ENCODE data around the gene SP1.
A peak's percentile ranks its signal among the peaks of the same experiment; 100 is the strongest.

SP1 gene

DNA sequence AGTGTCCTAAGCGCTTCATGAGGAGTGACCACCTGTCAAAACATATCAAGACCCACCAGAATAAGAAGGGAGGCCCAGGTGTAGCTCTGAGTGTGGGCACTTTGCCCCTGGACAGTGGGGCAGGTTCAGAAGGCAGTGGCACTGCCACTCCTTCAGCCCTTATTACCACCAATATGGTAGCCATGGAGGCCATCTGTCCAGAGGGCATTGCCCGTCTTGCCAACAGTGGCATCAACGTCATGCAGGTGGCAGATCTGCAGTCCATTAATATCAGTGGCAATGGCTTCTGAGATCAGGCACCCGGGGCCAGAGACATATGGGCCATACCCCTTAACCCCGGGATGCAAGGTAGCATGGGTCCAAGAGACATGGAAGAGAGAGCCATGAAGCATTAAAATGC, 31.0 kb downstream of the SP1 start:
- TF ChIP-seq ZNF266 (tag by site-specific recombination; IDR thresholded peaks at IDR 0.05; ENCODE audit: low read depth), result no peak
- no peak for TF ChIP-seq ZNF473 (tag by site-specific recombination; IDR thresholded peaks at IDR 0.05)
- TF ChIP-seq GLIS1 (tag by site-specific recombination; IDR thresholded peaks at IDR 0.05), result no peak
- TF ChIP-seq ZNF394 (tag by site-specific recombination; IDR thresholded peaks at IDR 0.05; ENCODE audit: borderline replicate concordance), result no peak
- TF ChIP-seq, protein P1, sequence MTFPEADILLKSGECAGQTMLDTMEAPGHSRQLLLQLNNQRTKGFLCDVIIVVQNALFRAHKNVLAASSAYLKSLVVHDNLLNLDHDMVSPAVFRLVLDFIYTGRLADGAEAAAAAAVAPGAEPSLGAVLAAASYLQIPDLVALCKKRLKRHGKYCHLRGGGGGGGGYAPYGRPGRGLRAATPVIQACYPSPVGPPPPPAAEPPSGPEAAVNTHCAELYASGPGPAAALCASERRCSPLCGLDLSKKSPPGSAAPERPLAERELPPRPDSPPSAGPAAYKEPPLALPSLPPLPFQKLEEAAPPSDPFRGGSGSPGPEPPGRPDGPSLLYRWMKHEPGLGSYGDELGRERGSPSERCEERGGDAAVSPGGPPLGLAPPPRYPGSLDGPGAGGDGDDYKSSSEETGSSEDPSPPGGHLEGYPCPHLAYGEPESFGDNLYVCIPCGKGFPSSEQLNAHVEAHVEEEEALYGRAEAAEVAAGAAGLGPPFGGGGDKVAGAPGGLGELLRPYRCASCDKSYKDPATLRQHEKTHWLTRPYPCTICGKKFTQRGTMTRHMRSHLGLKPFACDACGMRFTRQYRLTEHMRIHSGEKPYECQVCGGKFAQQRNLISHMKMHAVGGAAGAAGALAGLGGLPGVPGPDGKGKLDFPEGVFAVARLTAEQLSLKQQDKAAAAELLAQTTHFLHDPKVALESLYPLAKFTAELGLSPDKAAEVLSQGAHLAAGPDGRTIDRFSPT (tag by site-specific recombination; IDR thresholded peaks at IDR 0.05), result peak; percentile 73
- peak; percentile 94; the same call in 1 of the 2 replicates for TF ChIP-seq ZNF610 (tag by site-specific recombination; IDR thresholded peaks at IDR 0.05; ENCODE audit: borderline replicate concordance)
- TF ChIP-seq ZNF626 (tag by site-specific recombination; IDR thresholded peaks at IDR 0.05), result no peak
- no peak for TF ChIP-seq ZBTB21 (tag by site-specific recombination; IDR thresholded peaks at IDR 0.05)
- TF ChIP-seq, protein P2, sequence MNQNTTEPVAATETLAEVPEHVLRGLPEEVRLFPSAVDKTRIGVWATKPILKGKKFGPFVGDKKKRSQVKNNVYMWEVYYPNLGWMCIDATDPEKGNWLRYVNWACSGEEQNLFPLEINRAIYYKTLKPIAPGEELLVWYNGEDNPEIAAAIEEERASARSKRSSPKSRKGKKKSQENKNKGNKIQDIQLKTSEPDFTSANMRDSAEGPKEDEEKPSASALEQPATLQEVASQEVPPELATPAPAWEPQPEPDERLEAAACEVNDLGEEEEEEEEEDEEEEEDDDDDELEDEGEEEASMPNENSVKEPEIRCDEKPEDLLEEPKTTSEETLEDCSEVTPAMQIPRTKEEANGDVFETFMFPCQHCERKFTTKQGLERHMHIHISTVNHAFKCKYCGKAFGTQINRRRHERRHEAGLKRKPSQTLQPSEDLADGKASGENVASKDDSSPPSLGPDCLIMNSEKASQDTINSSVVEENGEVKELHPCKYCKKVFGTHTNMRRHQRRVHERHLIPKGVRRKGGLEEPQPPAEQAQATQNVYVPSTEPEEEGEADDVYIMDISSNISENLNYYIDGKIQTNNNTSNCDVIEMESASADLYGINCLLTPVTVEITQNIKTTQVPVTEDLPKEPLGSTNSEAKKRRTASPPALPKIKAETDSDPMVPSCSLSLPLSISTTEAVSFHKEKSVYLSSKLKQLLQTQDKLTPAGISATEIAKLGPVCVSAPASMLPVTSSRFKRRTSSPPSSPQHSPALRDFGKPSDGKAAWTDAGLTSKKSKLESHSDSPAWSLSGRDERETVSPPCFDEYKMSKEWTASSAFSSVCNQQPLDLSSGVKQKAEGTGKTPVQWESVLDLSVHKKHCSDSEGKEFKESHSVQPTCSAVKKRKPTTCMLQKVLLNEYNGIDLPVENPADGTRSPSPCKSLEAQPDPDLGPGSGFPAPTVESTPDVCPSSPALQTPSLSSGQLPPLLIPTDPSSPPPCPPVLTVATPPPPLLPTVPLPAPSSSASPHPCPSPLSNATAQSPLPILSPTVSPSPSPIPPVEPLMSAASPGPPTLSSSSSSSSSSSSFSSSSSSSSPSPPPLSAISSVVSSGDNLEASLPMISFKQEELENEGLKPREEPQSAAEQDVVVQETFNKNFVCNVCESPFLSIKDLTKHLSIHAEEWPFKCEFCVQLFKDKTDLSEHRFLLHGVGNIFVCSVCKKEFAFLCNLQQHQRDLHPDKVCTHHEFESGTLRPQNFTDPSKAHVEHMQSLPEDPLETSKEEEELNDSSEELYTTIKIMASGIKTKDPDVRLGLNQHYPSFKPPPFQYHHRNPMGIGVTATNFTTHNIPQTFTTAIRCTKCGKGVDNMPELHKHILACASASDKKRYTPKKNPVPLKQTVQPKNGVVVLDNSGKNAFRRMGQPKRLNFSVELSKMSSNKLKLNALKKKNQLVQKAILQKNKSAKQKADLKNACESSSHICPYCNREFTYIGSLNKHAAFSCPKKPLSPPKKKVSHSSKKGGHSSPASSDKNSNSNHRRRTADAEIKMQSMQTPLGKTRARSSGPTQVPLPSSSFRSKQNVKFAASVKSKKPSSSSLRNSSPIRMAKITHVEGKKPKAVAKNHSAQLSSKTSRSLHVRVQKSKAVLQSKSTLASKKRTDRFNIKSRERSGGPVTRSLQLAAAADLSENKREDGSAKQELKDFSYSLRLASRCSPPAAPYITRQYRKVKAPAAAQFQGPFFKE (tag by site-specific recombination; IDR thresholded peaks at IDR 0.05; ENCODE audit: borderline replicate concordance), result no peak
- TF ChIP-seq ZNF132 (tag by site-specific recombination; IDR thresholded peaks at IDR 0.05; ENCODE audit: borderline replicate concordance), result no peak
- TF ChIP-seq, protein P3, sequence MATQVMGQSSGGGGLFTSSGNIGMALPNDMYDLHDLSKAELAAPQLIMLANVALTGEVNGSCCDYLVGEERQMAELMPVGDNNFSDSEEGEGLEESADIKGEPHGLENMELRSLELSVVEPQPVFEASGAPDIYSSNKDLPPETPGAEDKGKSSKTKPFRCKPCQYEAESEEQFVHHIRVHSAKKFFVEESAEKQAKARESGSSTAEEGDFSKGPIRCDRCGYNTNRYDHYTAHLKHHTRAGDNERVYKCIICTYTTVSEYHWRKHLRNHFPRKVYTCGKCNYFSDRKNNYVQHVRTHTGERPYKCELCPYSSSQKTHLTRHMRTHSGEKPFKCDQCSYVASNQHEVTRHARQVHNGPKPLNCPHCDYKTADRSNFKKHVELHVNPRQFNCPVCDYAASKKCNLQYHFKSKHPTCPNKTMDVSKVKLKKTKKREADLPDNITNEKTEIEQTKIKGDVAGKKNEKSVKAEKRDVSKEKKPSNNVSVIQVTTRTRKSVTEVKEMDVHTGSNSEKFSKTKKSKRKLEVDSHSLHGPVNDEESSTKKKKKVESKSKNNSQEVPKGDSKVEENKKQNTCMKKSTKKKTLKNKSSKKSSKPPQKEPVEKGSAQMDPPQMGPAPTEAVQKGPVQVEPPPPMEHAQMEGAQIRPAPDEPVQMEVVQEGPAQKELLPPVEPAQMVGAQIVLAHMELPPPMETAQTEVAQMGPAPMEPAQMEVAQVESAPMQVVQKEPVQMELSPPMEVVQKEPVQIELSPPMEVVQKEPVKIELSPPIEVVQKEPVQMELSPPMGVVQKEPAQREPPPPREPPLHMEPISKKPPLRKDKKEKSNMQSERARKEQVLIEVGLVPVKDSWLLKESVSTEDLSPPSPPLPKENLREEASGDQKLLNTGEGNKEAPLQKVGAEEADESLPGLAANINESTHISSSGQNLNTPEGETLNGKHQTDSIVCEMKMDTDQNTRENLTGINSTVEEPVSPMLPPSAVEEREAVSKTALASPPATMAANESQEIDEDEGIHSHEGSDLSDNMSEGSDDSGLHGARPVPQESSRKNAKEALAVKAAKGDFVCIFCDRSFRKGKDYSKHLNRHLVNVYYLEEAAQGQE (tag by site-specific recombination; IDR thresholded peaks at IDR 0.05), result no peak
- no peak for TF ChIP-seq ZBTB48 (tag by site-specific recombination; IDR thresholded peaks at IDR 0.05)
- CTCF ChIA-PET, result interaction anchor here (0.6 to 2.8 kb wide), 3 partner anchors 10 to 89 kb away, joined by 3 to 19 read pairs (median 5); partner anchors contain the start of gene AAAS

More for the DNA sequence above, 31.0 kb downstream of the SP1 start:
- no peak overlapping the region for H3K27ac ChIP-seq (ENCODE audit: extremely low read depth, low read depth, low read length)
- H3K4me3 ChIP-seq (ENCODE audit: low read depth, low read length), result no peak overlapping the region
- peaks cover 38 to 54% of the 10 kb centered on the region in 2 experiments for H3K36me3 ChIP-seq (ENCODE audit: control insufficient read depth in 2 of 2, insufficient read depth in 1 of 2, low read length in 2 of 2)
- POLR2A ChIA-PET, result no interaction called here
- peaks cover 10% of the 10 kb centered on the region for H3K4me1 ChIP-seq (ENCODE audit: control insufficient read depth, insufficient read depth, low read length)
- H3K9me3 ChIP-seq (ENCODE audit: control insufficient read depth, insufficient read depth, low read depth, low read length), result no peaks in the 10 kb centered on the region

Measured in HEK293 (cell line).